Coronary artery (tissue), 2 donors: ENCODE results near the gene SAE1.

Experiments used
- DNase-seq: peaks from one replicate; pipeline ENCODE4 v3.0.0-alpha.2; 2017; ENCODE audit warnings: low spot score
- H3K27ac ChIP-seq, 2 donors: fragments of 200-600 bp; sonication (generic); one replicate each; pipeline ENCODE4 v1.5.1; 2016 to 2019
- H3K4me3 ChIP-seq: fragments of 200-600 bp; sonication (generic); 2 replicates; pipeline ENCODE4 v1.5.1; 2016; ENCODE audit warnings: mild to moderate bottlenecking, moderate library complexity
- TF ChIP-seq, protein P1 (sequence below): fragments of 200-600 bp; sonication (generic); IDR thresholded peaks from one replicate; pipeline ENCODE4 v1.5.1; 2019; ENCODE audit warnings: antibody characterized with exemption

SAE1 gene

DNA sequence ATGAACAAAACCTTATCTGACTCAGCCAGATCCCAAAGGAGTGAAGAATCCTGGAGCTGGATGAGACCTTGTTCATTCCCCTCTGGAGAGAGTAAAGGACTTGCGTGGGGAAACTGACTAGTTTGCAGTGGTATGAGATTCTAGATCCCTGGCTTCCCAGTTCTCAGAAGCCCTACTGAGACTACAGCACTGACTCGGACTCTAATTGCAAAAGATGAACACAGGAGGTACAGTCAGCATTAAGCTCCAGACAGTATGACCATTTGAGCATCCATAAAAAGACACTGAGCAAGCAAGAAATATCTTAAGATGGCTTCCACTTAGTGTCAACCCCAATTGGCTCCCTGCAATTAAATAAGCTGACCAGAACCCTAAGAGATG is 23.8 kb upstream of the SAE1 start:
- no peak overlapping the region for H3K4me3 ChIP-seq
- DNase-seq, result no peak
- TF ChIP-seq, protein P1, sequence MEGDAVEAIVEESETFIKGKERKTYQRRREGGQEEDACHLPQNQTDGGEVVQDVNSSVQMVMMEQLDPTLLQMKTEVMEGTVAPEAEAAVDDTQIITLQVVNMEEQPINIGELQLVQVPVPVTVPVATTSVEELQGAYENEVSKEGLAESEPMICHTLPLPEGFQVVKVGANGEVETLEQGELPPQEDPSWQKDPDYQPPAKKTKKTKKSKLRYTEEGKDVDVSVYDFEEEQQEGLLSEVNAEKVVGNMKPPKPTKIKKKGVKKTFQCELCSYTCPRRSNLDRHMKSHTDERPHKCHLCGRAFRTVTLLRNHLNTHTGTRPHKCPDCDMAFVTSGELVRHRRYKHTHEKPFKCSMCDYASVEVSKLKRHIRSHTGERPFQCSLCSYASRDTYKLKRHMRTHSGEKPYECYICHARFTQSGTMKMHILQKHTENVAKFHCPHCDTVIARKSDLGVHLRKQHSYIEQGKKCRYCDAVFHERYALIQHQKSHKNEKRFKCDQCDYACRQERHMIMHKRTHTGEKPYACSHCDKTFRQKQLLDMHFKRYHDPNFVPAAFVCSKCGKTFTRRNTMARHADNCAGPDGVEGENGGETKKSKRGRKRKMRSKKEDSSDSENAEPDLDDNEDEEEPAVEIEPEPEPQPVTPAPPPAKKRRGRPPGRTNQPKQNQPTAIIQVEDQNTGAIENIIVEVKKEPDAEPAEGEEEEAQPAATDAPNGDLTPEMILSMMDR, result no peak
- peak overlapping the region; percentile 58 to 84 for H3K27ac ChIP-seq

GRCh38 chr19:47107202-47107952 is 23.3 kb upstream of the SAE1 start:
- no peak for DNase-seq
- H3K27ac ChIP-seq, result peak overlapping the region; percentile 58 to 84
- TF ChIP-seq, protein P1, result no peak
- H3K4me3 ChIP-seq, result no peak overlapping the region

DNA sequence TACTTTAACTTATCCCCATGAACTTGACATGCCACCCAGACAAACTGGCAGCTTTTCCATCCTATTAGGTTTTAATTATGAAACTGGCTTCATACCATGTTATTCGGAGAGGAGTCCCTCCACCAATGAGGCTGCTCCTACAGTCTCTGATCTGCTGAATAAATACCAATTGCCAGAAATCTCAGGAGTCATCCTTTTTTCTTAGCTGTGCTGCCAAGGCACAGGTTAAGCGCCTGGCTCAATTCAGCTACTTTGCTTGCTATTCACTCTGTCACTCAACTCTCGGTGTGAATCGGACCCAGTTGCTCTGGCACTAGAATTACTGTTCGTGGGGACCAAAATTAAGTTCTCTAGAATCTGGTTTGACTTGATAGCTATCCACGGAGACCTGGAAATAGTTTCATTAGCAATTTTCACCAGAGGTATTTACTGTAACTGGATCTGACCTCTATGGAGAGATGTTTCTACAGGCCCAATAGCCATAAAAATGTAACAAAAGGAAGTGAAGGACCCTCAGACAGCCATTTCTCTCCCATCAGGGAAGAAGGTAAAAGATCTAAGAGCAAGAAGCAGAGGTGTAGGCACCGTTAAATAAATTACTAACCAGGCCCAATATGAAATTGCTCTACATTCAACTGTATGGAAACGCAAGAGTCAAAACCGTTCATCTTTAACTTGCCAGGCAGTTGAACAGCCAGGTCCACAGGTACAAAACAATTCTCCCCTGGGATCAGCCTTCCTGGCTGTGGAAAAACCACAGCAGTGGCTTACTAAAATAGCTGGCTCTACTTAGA is 22.5 kb upstream of the SAE1 start:
- no peak for DNase-seq
- peak overlapping the region; percentile 58 to 84 for H3K27ac ChIP-seq
- peak overlapping the region; percentile 15 for H3K4me3 ChIP-seq
- TF ChIP-seq, protein P1, result no peak

DNA sequence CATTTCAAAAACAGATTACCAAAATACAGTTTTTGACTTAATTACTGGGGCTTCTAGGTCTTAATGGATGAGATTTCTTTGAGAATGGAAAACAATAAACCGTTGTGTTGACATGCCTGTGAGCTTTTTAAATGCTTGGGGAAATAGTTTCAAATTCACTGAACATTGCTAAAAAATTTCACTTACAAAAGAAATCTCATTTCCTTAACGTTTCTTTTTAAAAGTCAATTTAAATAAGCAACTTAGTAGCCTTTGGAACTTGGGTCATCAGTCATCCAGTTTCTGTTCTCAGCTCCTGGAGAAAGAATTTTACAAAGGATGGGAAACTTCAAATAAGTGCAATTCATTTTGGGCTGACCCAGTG is 21.5 kb upstream of the SAE1 start:
- TF ChIP-seq, protein P1, result no peak
- Histone ChIP-seq H3K27ac (peak overlapping the region; percentile 99 to 100), H3K4me3 (peak overlapping the region; percentile 87)
- no peak for DNase-seq

DNA sequence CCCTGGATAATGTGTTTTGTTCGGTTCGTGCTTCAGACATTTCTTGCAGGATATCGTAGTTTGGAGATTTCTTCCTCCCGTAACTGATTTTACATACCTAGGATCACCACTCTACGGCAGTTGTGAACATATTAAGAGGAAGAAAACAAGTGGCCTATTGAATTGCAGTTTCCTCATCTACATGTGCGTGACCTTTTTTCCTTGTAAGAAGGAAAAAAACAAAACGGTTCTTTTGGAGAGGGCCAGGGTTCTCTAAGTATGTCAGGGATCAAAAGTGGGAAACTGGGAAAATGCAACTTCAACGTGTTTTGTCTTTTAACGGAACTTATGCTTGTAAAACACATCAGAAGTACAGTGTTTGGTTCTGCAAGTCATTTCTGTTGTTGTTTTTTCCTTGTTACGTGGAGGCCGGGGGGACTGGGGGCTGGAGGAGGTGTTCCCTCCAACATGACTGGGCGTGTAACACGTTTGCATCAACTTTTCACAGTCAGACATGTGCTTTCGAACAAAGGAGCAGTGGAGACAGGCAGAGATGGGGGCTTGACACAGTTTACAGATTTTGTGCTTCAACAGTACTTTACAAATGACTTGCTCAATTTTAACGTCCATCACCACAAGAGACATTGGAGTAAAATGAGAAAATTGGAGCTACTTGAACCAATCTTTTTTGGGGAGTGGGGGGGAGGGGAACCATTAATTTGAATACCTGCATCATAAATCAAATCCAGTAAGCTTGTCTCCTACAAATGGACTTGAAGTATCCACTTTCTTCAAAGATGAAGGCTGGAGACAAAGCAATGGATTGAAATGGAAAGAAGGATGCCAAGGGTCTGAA is 20.9 kb upstream of the SAE1 start:
- peak overlapping the region; percentile 87 for H3K4me3 ChIP-seq
- H3K27ac ChIP-seq, result peak overlapping the region; percentile 99 to 100
- TF ChIP-seq, protein P1, result no peak
- DNase-seq, result no peak

GRCh38 chr19:47110521-47111005 is 20.1 kb upstream of the SAE1 start:
- H3K27ac ChIP-seq, result peak overlapping the region; percentile 99 to 100
- TF ChIP-seq, protein P1, result no peak
- no peak for DNase-seq
- peak overlapping the region; percentile 87 for H3K4me3 ChIP-seq
